Progenitor cell of endocrine pancreas (in vitro differentiated cells): ENCODE data around the gene KRT81. TPM values are rescaled to one million over a fixed set of nuclear protein-coding genes. Genes with fewer than 3 reads are reported as not detected.

Source experiments
- DNase-seq: peaks from one replicate; pipeline ENCODE4 v3.0.0; 2021; ENCODE audit warnings: low spot score; ENCODE audit not compliant: unreplicated experiment
- H3K27ac Mint-ChIP-seq: 2 replicates; pipeline ENCODE4 v1.8.0; 2021; ENCODE audit warnings: mild to moderate bottlenecking, moderate library complexity, mixed read lengths
- H3K27me3 Mint-ChIP-seq: 2 replicates; pipeline ENCODE4 v1.8.0; 2021; ENCODE audit warnings: mixed read lengths
- H3K36me3 Mint-ChIP-seq: 2 replicates; pipeline ENCODE4 v1.8.0; 2022; ENCODE audit warnings: mixed read lengths; ENCODE audit not compliant: insufficient read depth
- H3K4me1 Mint-ChIP-seq: 2 replicates; pipeline ENCODE4 v1.8.0; 2021; ENCODE audit warnings: low read depth, mixed read lengths
- H3K4me3 Mint-ChIP-seq: 2 replicates; pipeline ENCODE4 v1.8.0; 2021; ENCODE audit warnings: low read depth, mild to moderate bottlenecking, moderate library complexity, mixed read lengths
- H3K9me3 Mint-ChIP-seq: 2 replicates; pipeline ENCODE4 v1.8.0; 2021; ENCODE audit warnings: low read depth, mixed read lengths
- CTCF ChIP-seq: fragments of 200-600 bp; sonication (generic); IDR thresholded peaks from one replicate; pipeline ENCODE4 v1.5.0; 2021; ENCODE audit warnings: antibody characterized with exemption, mild to moderate bottlenecking; ENCODE audit not compliant: unreplicated experiment
- total RNA-seq: library from RNA; stranded (reverse); gene quantifications from 2 replicates; pipeline ENCODE4 v1.2.1, GENCODE V29; 2021

KRT81 gene
- total RNA-seq, 1 donor from 2014 or later, result not detected

- DNase-seq, result no peak
- peaks cover under 1% of the 10 kb centered on the region for H3K4me1 Mint-ChIP-seq
- H3K27me3 Mint-ChIP-seq, result peaks cover 72% of the 10 kb centered on the region
- no peaks in the 10 kb centered on the region for H3K36me3 Mint-ChIP-seq
- H3K9me3 Mint-ChIP-seq, result no peaks in the 10 kb centered on the region
- TF ChIP-seq CTCF, result no peak
- H3K27ac Mint-ChIP-seq, result no peak overlapping the region
- no peak overlapping the region for H3K4me3 Mint-ChIP-seq
These were observed 22.6 kb upstream of the KRT81 start for GRCh38 chr12:52313926-52314325.

- H3K4me1 Mint-ChIP-seq, result peaks cover 4% of the 10 kb centered on the region
- no peak overlapping the region for H3K4me3 Mint-ChIP-seq
- H3K36me3 Mint-ChIP-seq, result no peaks in the 10 kb centered on the region
- TF ChIP-seq CTCF, result no peak
- no peak for DNase-seq
- no peak overlapping the region for H3K27ac Mint-ChIP-seq
- H3K27me3 Mint-ChIP-seq, result peaks cover 72% of the 10 kb centered on the region
- H3K9me3 Mint-ChIP-seq, result no peaks in the 10 kb centered on the region
These were observed 22.1 kb upstream of the KRT81 start for GRCh38 chr12:52313461-52313860.

- Mint-ChIP-seq H3K4me3 (no peak overlapping the region), H3K27me3 (peaks cover 84% of the 10 kb centered on the region)
These were observed 20.8 kb upstream of the KRT81 start for GRCh38 chr12:52312086-52312485.

GRCh38 chr12:52311285-52311648, 19.9 kb upstream of the KRT81 start:
- peaks cover 87% of the 10 kb centered on the region for H3K27me3 Mint-ChIP-seq
- peaks cover 5% of the 10 kb centered on the region for H3K4me1 Mint-ChIP-seq

More at GRCh38 chr12:52312086-52312485, 20.8 kb upstream of the KRT81 start:
- no peak for TF ChIP-seq CTCF
- Mint-ChIP-seq H3K4me1 (peaks cover 5% of the 10 kb centered on the region), H3K9me3 (no peaks in the 10 kb centered on the region), H3K36me3 (no peaks in the 10 kb centered on the region), H3K27ac (no peak overlapping the region)
- DNase-seq, result no peak

GRCh38 chr12:52310622-52311284, 19.4 kb upstream of the KRT81 start:
- Mint-ChIP-seq H3K27me3 (peaks cover 92% of the 10 kb centered on the region), H3K36me3 (no peaks in the 10 kb centered on the region), H3K4me3 (no peak overlapping the region)

More at GRCh38 chr12:52311285-52311648, 19.9 kb upstream of the KRT81 start:
- no peak overlapping the region for H3K27ac Mint-ChIP-seq
- no peaks in the 10 kb centered on the region for H3K36me3 Mint-ChIP-seq
- TF ChIP-seq CTCF, result no peak
- DNase-seq, result no peak
- H3K9me3 Mint-ChIP-seq, result no peaks in the 10 kb centered on the region
- H3K4me3 Mint-ChIP-seq, result no peak overlapping the region

More at GRCh38 chr12:52310622-52311284, 19.4 kb upstream of the KRT81 start:
- Mint-ChIP-seq H3K4me1 (peaks cover 5% of the 10 kb centered on the region), H3K27ac (no peak overlapping the region), H3K9me3 (no peaks in the 10 kb centered on the region)
- no peak for DNase-seq
- TF ChIP-seq CTCF, result no peak
